HL-60 (cell line): Measurements from ENCODE around the gene TACR3.
A peak's percentile ranks its signal among the peaks of the same experiment; 100 is the strongest.
"Not testable (repeated sequence)": the region's sequence is repeated elsewhere in the genome, so short reads cannot be mapped to it uniquely, and the experiment has no call there.

ENCODE experiments used
- DNase-seq, 2 experiments: peaks; one replicate each; pipeline ENCODE4 v3.0.0-alpha.2; 2010 to 2020; ENCODE audit warnings: low read depth in 1 of 2, low spot score in 1 of 2
- H3K27ac ChIP-seq: fragments of 250-450 bp; sonication (Bioruptor Pico); replicated peaks from 2 replicates; pipeline ENCODE4 v1.5.1; 2020; ENCODE audit warnings: mild to moderate bottlenecking, moderate library complexity
- H3K27me3 ChIP-seq: fragments of 250-450 bp; sonication (Bioruptor Pico); 2 replicates; pipeline ENCODE4 v1.5.1; 2021; ENCODE audit warnings: mild to moderate bottlenecking, moderate library complexity; ENCODE audit not compliant: insufficient read depth, poor library complexity, severe bottlenecking
- H3K4me3 ChIP-seq: replicated peaks from 2 replicates; pipeline ENCODE4 v1.5.1; 2011; ENCODE audit warnings: mild to moderate bottlenecking, control low read depth, low read length; ENCODE audit not compliant: insufficient read depth
- CTCF ChIP-seq: IDR thresholded peaks from one replicate; pipeline ENCODE4 v1.5.1; 2011; ENCODE audit warnings: low read length, control low read depth, inconsistent platforms; ENCODE audit not compliant: insufficient read depth
- GABPA ChIP-seq: IDR thresholded peaks from 2 replicates; pipeline ENCODE4 v1.6.1; 2012; ENCODE audit warnings: low read depth
- POLR2AphosphoS5 ChIP-seq: IDR thresholded peaks from 2 replicates; pipeline ENCODE4 v1.6.1; 2012; ENCODE audit warnings: low read depth
- REST ChIP-seq: IDR thresholded peaks from 2 replicates; pipeline ENCODE4 v1.6.1; 2012; ENCODE audit warnings: low read depth; ENCODE audit not compliant: insufficient replicate concordance
- SPI1 ChIP-seq: IDR thresholded peaks from 2 replicates; pipeline ENCODE4 v1.6.1; 2012; ENCODE audit warnings: low read depth, mild to moderate bottlenecking, borderline replicate concordance
- long read RNA-seq: library from polyadenylated mRNA; unstranded; transcript quantifications from one replicate; pipeline ENCODE4 v2.0.0, GENCODE V29; 2020

Gene TACR3, protein sequence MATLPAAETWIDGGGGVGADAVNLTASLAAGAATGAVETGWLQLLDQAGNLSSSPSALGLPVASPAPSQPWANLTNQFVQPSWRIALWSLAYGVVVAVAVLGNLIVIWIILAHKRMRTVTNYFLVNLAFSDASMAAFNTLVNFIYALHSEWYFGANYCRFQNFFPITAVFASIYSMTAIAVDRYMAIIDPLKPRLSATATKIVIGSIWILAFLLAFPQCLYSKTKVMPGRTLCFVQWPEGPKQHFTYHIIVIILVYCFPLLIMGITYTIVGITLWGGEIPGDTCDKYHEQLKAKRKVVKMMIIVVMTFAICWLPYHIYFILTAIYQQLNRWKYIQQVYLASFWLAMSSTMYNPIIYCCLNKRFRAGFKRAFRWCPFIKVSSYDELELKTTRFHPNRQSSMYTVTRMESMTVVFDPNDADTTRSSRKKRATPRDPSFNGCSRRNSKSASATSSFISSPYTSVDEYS
- long read RNA-seq = 0 reads

- Histone ChIP-seq H3K27me3 (no peaks in the 10 kb centered on the region), H3K4me3 (no peak within 1 kb of the TSS), H3K27ac (no peak within 1 kb of the TSS)
- no peak for DNase-seq
- no peak for TF ChIP-seq POLR2AphosphoS5
Measured at GRCh38 chr4:103719830-103720207, at the start of gene TACR3. TSS of gene TACR3 (minus strand) at chr4:103719985. CDS start at chr4:103719675, 310 bp downstream.

DNA sequence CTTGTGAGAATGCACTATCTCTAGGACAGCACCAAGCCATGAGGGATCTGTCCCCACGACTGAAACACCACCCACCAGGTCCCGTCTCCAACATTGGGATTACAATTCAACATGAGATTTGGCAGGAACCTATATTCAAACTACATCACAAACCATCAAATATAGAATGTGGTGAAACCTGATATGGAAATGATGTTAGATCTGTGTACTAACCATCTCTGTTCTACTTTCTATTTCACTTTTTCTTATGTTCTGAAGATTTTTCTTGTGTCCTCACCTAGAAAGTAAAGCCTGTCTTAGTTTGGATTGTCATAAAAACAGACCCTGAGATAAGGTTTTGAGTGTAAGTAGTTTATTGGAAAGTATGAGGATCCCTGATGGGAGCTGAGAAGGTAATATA is 37.8 kb upstream of the TACR3 start:
- H3K27me3 ChIP-seq = no peaks in the 10 kb centered on the region
- no peak overlapping the region for H3K4me3 ChIP-seq
- DNase-seq = no peak
- TF ChIP-seq GABPA = no peak
- no peak for TF ChIP-seq POLR2AphosphoS5
- no peak for TF ChIP-seq CTCF
- TF ChIP-seq REST = no peak
- no peak for TF ChIP-seq SPI1
- H3K27ac ChIP-seq = no peak overlapping the region

- H3K27me3 ChIP-seq = no peaks in the 10 kb centered on the region
- no peak for DNase-seq
- no peak overlapping the region for H3K27ac ChIP-seq
- TF ChIP-seq REST = no peak
- no peak overlapping the region for H3K4me3 ChIP-seq
Measured at GRCh38 chr4:103756741-103757140, 37.0 kb upstream of the TACR3 start.

DNA sequence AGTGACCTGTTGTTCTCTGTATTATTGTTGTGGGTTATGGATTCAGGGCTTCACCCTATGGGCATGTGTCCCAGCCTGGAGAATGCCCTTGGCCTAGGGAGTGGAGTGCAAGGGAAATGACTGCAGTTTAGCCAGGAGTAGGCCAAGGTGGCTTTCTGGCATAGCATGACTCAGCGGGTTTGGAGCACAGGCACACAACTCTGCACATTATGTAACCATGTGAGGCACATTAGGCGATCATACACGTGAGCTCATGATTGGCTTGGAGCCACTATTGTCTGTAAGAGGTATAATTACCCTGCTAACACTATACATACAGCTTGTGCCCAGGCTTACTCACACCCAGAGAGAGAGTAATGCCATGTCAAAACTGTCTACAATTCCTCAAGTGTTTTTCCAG is 35.1 kb upstream of the TACR3 start:
- no peak overlapping the region for H3K27ac ChIP-seq
- no peak for TF ChIP-seq POLR2AphosphoS5
- no peak for TF ChIP-seq SPI1
- no peak for TF ChIP-seq GABPA
- no peak for TF ChIP-seq CTCF
- DNase-seq = peak in 1 of 2 experiments; percentile 9
- H3K4me3 ChIP-seq = no peak overlapping the region
- no peaks in the 10 kb centered on the region for H3K27me3 ChIP-seq

- TF ChIP-seq CTCF = no peak
- no peak for TF ChIP-seq REST
- TF ChIP-seq POLR2AphosphoS5 = no peak
- TF ChIP-seq GABPA = no peak
- TF ChIP-seq SPI1 = no peak
- H3K27me3 ChIP-seq = no peaks in the 10 kb centered on the region
- DNase-seq = no peak
Measured at GRCh38 chr4:103753868-103754653, 34.3 kb upstream of the TACR3 start.

DNA sequence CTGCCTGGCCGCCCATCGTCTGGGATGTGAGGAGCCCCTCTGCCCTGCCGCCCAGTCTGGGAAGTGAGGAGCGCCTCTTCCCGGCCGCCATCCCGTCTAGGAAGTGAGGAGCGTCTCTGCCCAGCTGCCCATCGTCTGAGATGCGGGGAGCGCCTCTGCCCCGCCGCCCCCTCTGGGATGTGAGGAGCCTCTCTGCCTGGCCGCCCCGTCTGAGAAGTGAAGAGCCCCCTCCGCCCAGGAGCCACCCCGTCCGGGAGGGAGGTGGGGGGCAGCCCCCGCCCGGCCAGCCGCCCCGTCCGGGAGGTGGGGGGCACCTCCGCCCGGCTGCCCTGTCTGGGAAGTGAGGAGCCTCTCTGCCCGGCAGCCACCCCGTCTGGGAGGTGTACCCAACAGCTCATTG is 3.4 kb upstream of the TACR3 start:
- not testable (repeated sequence) for H3K27me3 ChIP-seq, H3K27ac ChIP-seq, H3K4me3 ChIP-seq, DNase-seq

More at GRCh38 chr4:103753868-103754653, 34.3 kb upstream of the TACR3 start:
- Histone ChIP-seq H3K27ac (no peak overlapping the region), H3K4me3 (no peak overlapping the region)
